GM20000 (cell line): ENCODE measurements around the gene CRNN.

Experiments
- DNase-seq: peaks from one replicate; pipeline ENCODE4 v3.0.0; 2012; ENCODE audit warnings: low spot score
- CTCF ChIP-seq: IDR thresholded peaks from 2 replicates; pipeline ENCODE4 v1.5.1; 2012; ENCODE audit warnings: mild to moderate bottlenecking, control low read depth; ENCODE audit errors: extremely low read depth, missing control alignments

CRNN gene

DNA sequence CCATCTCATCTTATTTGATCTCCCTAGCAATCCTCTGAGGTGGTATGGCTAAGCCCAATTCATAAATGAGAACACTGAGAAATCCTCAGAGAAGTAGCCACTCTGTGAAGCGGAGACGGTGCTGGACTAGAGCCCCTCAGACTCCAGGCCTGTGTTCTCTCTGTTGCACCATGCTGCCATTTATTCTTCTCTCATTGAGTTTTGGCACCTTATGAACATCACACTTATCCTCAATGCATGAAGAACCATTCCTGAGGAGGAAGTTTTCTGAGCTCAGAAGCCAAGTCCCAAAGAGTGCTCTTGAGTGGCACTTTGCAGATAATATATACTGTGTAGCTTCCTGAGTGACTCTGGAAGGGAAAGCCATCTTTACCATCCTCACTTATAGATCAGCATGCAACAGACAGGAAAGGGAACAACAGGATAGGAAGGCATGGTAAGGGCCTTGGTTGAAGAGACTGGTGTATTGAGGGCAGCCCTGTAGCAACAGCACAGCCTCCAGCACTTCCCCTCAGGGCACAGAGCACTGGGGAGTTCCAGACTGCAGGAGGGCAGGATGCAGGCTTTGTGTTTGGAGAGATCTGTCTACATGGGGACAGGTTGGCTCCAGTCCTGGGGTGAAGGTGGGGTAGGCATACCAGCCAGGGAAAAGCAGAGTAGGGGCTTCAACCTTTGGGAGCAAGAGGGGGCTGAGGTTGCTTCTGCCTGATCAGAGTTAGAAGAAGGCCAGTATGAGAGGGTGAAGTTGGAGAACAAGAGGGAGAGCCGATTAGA is 1.6 kb upstream of the CRNN start:
- DNase-seq: no peak
- no peak for TF ChIP-seq CTCF

GRCh38 chr1:152412756-152413155 is 1.3 kb downstream of the CRNN start:
- no peak for TF ChIP-seq CTCF

GRCh38 chr1:152411134-152411533 is 2.9 kb downstream of the CRNN start:
- no peak for DNase-seq
- TF ChIP-seq CTCF: no peak

More at GRCh38 chr1:152412756-152413155, 1.3 kb downstream of the CRNN start:
- DNase-seq: no peak

DNA sequence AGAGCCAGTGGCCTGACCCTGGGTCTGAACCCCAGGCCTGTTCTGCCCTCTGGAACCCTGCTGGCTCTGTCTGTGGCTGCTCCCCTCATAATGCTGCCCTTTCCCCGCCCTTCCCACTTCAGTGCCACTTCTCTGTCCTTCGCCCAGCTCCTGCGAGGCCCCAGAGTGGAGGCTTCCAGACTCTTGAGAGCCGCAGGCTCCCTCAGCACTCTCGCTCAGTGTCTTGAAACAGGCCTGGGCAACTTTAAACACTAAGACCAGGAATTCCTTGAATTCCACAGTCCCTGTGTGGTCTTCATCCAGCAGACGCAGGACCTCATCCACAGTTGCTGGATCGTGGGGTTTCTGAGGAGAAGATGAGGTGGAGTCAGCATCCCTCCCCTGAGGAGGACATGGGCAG is 3.5 kb downstream of the CRNN start:
- no peak for TF ChIP-seq CTCF
- DNase-seq: no peak

- no peak for DNase-seq
- TF ChIP-seq CTCF: no peak
These were observed 4.0 kb downstream of the CRNN start for GRCh38 chr1:152410028-152410427.

GRCh38 chr1:152408664-152409063 is 5.4 kb downstream of the CRNN start:
- TF ChIP-seq CTCF: no peak
- no peak for DNase-seq

GRCh38 chr1:152398812-152399698 is 15.0 kb downstream of the CRNN start:
- peak; percentile 56 for TF ChIP-seq CTCF
- peak; percentile 22 for DNase-seq
